HUDEP-2 (cell line): ENCODE measurements around the gene NOS1.
"Not testable (repeated sequence)": the region's sequence is repeated elsewhere in the genome, so short reads cannot be mapped to it uniquely, and the experiment has no call there.

Source experiments
- DNase-seq, 76 experiments: peaks; one replicate each; lab custom pipeline; 2025; ENCODE audit not compliant: unreplicated experiment in 76 of 76; lab: John Stamatoyannopoulos, UW

The NOS1 gene

DNA sequence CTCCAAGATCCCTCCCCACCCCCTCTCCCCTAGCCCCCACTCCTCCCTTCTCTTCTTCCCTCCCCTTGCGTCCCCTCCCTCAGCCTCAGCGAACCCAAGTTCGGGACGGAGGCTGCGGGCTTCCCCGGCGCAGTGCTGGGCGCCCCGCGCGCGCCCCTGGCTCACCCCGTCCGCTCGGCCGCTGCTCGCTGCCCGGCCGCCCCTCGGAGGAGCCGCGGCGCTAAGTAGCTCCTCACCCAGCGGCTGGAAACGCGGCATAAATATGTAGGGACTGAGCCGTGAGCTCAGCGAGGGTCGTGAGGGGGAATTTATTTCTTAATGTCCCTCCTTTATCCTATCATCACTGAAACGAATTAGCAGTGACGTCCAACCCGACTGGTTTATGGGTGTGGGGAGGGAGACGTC is at the start of gene NOS1:
Gene NOS1 (minus strand): TSS at position 280 of the 405 bp plus-strand sequence. CDS start 30,557 bp downstream, outside the sequence.
- no peak for DNase-seq

DNA sequence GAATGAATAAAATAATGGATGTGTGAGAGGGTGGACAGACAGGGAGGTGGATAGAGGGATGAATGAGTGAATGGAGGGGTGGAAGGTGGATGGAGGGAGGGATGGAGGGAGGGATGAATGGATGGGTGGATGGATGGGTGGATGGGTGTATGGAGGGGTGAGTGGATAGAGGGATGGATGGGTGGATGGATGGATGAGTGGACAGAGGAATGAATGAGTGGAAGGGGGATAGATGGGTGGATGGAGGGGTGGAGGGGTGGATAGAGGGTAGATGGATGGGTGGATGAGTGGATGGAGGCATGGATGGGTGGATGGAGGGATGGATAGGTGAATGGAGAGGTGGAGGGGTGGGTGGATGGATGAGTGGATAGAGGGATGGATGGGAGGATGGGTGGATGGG is 47.9 kb upstream of the NOS1 start:
- no peak for DNase-seq

DNA sequence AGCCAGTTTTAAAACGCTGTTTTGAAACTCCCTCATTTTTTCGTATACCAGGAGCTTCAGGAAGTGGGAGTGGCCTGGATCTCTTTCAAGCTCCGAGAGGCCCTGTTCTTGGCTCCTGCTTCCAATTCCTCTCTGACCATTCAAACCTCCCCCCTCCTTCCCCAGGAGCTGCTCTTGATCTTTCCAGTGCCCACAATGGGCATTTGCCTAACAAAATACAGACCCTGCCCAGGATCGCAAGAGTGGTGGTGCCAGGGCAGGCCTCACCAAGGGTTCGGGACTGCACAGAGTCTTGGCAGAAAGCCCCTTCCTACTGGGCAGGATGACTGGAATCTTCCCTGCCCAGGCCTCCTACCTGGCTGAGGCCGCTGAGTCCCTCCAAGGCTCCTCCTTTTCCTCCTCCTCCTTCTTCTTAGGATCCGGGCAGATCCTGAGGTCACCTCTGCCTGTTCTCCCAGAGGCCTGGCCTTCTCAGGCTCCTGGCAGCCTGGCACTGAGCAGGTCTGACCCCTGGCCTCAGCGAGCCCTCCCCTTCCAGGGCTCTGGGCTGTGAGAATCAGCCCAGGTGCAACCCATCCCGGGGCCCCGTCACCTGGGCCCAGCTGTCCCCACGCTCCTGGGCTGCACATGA is 46.9 kb upstream of the NOS1 start:
- no peak for DNase-seq

DNA sequence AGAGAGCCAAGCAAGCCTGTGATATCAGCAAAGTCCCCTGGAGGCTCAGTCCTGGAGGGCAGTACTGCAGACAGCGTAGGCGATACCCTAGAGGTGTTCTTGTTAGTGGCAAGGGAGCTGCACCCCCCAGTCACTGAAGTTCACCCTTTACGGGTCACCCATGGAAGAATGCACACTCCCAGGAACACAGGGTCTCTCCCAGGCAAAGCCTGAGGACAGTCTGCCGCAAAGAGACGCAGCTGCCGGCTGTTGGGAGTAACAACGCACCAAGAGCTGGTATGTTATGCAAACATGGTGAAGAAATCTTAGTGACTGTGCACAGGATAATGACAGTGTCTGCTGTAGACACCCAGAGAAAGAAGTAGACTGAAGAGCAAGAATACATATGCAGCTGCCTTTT is 43.5 kb upstream of the NOS1 start:
- no peak for DNase-seq

DNA sequence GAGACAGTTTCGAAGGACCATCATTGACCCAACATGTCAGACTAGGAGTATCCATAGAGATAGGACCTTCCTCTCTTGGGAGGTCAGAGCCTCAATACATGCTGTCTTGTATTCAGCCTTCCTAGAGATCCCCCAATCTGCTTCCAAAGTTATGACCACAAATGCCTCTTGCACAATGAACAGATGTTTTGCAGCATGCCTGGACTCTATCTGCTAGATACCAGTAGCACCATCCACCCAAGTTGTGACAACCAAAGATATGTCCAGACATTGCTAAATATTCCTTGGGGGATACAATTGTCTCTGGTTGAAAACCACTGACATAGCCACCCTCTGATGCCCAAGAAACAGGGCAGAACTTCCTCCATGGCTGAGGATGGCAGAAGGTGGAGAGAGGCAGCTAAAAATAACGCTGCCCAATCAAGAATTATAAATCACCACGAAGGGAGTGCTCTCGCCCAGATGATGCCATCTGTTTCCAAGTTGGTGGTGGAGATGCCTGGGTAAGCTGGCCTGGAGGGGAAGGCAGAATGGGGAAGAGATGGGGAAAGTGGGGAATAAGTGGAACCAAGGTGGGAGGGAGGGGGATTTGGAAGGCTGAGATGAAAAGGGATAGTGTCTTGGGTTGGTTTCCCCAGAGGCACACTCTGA is 42.9 kb upstream of the NOS1 start:
- DNase-seq = no peak

DNA sequence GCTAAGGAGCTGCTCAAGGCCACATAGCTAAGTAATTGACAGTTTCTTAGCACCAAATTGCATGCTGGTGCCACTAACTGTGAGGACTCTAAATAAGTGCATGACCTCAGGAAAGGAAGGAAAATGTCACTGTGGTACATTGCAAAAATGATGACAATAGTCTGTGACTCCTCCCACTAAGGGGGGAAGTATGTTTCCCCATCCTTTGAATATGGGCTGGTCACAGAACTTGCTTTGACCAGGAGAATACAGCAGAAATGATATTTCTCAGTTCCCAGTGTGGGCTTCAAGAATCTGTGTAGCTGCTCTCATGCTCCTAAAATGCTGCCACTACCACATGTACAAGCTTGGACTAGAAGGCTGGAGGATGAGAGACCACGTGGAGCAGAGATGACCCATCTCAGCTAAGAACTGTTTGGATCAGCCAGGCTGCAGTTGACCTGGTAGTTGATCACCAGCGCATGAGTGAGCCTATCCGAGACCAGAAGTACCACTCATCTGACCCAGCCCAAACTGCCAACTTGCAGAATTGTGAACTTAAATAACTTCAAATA is 42.2 kb upstream of the NOS1 start:
- no peak for DNase-seq

DNA sequence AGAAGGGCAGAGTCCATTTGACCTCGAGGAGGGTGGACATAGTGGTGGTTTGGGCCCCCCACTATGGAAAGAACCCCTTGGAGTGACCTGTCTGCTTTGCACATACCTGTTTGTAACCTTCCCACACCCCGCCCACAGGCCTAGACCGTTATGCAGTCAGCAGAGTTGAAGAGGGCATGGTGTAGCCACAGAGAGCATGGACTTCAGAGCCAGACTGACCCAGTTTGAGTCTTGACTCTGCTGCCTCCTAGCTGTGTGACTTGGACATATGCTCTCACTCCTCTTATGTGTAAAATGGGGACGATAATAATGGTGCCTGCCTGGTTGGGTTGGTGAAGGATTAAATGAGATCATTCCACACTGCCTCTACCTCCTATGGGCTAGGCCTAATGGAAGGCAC is 40.9 kb upstream of the NOS1 start:
- no peak for DNase-seq

DNA sequence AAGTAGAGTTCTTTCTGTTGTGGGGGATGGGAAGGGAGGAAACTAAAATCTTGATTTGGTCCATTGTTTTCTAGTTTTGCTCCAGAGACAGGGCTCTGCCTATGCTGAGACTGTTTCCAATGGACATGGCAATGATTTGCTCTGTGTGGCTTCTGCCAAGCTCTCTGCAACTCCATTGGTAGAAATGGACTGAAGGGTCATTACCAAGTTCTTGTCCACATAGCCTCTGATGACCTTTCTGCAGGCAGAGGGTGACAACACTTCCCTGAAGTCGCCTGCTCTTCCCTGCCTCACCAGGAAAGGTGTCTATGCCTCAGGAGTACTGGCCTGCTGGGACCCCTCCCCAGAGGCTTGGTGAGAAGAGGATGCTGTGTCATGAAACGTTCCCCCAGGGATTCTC is 39.5 kb upstream of the NOS1 start:
- DNase-seq = no peak

DNA sequence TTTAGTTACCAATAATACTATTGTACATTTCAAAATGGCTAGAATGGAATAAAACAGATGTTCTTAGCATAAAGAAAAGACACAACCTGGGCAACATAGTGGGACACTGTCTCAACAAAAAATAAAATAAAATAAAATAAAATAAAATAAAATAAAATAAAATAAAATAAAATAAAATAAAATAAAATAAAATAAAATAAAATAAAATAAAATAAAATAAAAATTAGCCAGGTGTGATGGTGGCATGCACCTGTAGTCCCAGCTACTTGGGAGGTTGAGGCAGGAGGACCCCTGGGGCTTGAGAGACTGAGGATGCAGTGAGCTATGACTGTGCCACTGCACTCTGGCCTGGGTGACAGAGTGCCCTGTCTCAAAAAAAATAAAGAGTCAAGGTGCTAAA is 37.1 kb upstream of the NOS1 start:
- DNase-seq = not testable (repeated sequence)

DNA sequence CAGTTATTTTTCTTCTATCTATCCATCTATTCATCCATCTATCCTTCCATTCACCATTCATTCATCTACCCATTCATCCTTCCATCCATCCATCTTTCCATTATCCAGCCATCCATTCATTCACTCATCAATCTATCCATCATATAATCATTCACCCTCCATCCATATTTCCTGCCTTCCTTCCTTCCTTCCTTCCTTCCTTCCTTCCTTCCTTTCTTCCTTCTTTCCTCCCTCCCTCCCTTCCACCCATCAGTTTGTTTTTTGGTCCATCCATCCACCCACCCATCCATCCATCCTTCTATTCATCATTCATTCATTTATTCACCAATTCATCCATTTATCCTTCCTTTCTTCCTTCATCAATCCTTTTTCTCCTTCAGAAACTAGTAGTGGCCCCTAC is 34.3 kb upstream of the NOS1 start:
- DNase-seq = no peak

DNA sequence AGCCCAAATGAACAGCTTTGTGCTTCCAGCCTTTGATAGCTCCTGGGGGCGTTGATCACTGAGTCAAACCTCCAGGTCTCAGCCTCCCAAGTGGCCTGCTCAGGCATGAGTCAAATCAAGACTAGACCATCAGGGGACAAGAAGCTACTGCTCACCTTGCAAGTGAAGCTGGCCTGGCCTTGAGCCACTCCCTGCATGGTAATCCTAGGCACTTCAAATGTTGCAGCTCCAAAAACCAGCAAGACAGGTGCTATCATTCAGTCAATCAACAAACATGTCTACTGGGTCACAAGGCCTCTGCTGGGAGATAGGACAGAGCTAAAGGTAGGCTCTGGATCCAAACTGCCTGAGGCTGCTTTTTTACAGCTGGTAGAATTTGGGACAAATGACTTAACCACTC is 33.1 kb upstream of the NOS1 start:
- no peak for DNase-seq

DNA sequence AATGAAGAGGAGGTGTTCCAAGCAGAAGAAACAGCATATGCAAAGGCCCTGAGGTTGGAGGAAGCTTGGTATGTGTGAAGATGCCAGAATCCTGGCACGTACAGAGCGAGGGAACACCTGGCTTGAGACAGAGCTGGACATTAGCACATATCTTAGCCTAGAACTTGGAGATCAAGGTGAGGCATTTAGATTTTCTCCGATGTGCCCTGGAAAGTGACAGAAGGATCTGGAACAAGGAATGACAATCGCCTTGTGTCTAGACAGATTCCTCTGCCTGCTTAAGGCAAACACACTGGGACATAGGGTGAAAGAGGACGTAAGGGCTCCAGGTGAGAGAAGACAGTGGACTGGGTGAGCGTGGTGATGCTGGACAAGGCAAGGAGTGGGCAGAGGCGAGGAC is 32.2 kb upstream of the NOS1 start:
- no peak for DNase-seq

DNA sequence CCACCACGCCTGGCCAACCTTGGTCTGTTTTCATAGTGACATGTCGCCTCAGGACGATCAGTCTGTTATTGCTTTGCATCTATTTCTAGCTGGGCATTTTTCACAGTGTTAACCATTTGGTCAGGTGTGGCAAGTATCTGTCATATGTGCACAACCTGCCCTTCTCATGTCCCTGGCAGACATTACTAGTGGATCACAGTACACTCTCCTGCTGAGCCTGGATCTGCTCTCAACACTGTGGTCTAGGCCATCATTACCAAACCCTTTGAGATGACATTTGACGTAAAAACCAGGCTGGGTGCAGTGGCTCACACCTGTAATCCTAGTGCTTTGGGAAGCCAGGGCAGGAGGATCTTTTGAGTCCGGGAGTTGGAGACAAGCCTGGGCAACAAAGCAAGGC is 29.4 kb upstream of the NOS1 start:
- no peak for DNase-seq

DNA sequence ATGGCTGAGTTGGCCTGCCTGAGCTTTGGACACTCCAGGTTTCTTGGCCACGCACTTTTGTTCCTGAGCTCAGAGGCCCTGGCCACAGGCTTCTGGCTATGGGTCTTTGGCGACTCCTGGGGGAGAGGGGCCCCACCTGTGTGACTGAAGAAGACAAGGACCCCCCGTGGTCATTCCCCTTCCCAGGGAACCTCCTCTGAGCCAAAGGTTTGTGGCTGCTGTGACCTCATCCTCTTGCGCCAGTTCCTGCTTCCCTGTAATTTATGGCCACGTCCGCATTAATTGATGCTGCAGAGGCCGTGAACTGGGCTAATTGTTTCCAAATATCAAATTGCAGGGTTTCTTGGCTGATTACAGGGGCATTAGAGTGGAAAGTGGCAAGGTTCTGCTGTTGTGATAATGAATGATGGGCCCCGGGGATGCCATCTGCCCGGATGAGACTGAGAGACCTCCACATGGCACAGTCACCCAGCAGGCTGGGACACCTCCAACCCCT is 27.6 kb upstream of the NOS1 start:
- no peak for DNase-seq

DNA sequence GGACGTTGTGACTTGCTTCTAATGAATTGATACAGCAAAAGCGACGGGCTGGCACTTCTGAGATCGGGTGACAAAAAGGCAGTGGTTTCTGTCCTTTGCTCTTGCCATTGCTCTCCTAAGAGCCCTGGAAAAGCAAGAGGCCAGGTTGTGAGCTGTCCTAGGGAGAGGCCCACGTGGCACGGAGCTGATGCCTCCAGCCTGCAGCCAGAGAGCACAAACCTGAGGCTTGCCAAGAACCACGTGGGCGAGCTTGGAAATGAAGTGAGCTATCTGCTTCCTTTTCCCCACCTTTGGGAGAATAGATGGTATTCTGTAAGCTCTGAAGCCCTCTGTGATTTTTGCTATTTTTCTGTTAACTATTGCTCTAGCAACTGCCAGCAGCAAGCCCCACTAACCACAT is 26.4 kb upstream of the NOS1 start:
- no peak for DNase-seq

DNA sequence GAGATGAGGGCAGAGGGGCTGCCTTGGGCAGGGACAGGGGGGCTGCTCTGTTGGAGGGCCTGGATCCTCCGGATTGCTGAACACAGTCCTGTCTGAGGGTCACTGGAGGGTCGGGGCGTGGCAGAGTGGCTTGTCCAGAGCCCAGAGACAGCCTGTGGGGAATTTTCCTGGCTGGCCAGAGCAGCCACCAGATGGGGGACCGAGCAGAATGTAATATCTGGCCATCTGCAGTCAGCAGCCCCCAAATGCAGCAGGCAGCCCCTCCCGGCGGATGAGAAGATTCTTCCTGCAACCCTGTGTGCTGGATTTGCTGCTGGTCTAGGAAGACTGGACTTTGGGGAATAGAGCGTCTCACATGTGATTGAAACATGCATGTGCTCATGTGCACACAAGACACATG is 23.3 kb upstream of the NOS1 start:
- DNase-seq = no peak

DNA sequence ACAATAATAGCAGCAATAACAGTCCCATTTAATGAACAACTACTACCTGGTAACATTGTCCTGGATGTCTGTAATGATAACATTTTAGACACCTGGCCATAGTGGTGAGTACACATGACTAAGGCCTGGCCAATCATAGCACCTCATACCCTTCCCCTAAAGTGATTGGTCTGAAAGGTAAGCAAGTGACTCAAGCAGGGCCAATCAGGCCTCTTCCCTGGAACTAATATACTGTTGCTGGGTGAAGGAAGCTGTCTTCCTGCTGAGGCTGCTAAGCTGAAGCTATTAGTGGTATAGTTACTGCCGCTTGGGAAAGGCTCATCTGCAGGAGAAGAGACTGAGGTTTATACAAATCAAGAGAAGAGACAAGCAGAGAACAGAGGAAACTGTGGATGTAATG is 18.7 kb upstream of the NOS1 start:
- DNase-seq = no peak

DNA sequence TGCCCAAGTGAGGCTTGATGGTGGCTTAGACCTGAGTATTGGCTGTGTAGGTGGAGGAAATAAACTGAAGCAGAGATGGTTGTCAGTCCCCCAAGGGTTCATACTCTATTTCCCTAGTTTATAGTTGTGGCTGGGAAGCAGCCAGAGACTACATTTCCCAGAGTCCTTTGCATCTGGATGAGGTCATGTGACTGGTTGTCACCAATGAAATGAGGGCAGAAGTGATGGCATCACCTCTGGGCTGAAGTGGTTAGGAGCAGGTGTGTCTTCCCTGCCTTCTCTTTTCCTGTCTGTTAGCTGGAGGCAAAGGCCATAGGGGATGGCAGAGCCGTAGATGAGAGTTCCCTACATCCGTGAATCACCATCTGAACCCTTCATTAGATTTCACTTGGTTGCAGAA is 16.3 kb upstream of the NOS1 start:
- no peak for DNase-seq

DNA sequence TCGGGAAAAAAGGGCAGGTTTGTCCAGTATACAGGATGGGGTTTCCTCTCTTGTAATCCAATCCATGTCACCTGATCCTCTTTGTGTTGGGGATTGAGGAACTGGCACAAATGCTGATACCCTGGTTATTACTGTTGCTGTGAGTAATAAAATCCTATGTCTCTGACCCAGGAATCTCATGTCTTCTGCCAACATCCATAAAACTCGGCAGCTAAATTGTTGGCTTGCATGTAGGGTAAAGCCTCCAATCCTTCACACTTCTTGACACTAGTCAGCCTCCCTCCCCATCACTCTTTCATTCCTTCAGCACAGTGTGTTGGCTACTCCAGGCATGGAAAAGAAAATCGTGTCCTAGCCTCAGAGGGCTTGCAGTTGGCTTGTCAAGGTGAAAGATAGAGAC is 9.2 kb upstream of the NOS1 start:
- no peak for DNase-seq

DNA sequence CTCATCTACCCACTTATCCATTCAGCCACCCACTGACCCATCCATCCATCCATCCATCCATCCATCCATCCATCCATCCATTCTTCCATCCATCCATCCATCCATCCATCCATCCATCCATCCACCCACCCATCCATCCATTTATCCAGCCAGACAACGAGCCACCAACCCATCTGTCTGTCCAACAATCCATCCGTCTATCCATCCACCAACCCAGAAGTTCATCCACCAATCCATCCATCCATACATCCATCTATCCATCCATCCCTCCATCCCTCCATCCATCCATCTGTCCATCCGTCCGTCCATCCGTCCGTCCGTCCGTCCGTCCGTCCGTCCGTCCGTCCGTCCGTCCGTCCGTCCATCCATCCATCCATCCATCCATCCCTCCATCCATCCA is 8.6 kb upstream of the NOS1 start:
- not testable (repeated sequence) for DNase-seq

DNA sequence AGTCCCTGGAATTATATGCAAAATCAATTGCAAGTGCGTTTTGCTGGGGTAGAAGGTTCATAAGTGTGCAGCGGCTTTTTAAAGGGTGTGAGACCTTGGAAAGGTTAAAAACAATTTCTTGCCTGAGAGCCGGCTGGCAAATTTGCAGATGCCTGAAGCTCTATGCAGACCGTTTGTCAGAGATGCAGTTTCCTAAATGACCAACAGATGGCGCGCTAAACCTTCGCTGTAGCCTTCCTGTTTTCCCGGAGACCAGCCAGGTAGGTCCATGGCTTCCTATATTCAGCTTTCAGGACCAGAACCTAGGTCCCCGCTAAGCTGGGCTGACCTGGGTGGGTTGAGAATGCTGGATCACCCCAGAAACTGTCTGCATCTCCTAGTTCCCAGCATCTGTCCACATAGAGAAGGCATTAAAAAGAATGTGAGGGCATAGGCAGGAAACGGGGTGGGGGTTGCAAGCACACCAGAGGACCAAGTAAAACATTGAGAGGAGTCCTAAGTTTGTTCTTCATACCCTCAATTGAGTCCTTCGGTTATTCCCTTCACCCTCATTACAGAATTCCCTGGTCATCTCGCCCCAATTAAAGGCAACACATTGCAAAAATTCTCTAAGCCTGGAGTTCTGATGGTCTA is 5.7 kb upstream of the NOS1 start:
- peak in 55 of 76 experiments; percentile 0 to 71 (median 30) for DNase-seq
